ENCODE data around the gene COL11A2.

GRCh38 chr6:33201147-33201545, 8.9 kb upstream of the COL11A2 start:
- TF ChIP-seq CTCF (IDR thresholded peaks at IDR 0.05) (no peak), POLR2A (IDR thresholded peaks at IDR 0.05) (no peak)
